Measurements from ENCODE around the gene XRCC4. TPM values are rescaled to one million over a fixed set of nuclear protein-coding genes. Genes with fewer than 3 reads are reported as not detected.

XRCC4 gene
- polyA plus RNA-seq, 1 donor from 2014 or later = 8.4 TPM

DNA sequence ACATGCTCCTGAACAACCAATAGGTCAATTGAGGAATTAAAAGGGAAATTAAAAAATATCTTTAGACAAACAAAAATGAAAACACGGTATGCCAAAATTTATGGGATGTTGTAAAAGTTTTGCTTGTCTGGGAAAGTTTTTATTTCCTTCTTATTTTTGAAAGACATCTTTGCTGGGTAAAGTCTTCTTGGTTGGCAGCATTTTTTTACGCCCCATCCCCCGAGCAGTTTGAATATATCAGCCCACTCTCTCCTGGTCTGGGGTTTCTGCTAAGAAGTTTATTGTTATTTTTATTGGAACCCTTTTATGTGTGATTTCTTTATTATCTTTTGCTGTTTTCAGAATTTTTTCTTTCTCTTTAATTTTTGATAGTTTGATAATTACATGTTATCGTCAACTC lies 16.3 kb downstream of the XRCC4 start:
- no peak overlapping the region for H3K27ac Mint-ChIP-seq
- no peak overlapping the region for H3K4me3 Mint-ChIP-seq
- H3K9me3 Mint-ChIP-seq = peaks cover 6 to 21% (median 13%) of the 10 kb centered on the region in 3 donors
- H3K4me1 Mint-ChIP-seq = peaks cover 5 to 13% (median 11%) of the 10 kb centered on the region in 3 donors
- H3K27me3 Mint-ChIP-seq = no peaks in the 10 kb centered on the region
- H3K36me3 Mint-ChIP-seq = peaks cover 7% of the 10 kb centered on the region

DNA sequence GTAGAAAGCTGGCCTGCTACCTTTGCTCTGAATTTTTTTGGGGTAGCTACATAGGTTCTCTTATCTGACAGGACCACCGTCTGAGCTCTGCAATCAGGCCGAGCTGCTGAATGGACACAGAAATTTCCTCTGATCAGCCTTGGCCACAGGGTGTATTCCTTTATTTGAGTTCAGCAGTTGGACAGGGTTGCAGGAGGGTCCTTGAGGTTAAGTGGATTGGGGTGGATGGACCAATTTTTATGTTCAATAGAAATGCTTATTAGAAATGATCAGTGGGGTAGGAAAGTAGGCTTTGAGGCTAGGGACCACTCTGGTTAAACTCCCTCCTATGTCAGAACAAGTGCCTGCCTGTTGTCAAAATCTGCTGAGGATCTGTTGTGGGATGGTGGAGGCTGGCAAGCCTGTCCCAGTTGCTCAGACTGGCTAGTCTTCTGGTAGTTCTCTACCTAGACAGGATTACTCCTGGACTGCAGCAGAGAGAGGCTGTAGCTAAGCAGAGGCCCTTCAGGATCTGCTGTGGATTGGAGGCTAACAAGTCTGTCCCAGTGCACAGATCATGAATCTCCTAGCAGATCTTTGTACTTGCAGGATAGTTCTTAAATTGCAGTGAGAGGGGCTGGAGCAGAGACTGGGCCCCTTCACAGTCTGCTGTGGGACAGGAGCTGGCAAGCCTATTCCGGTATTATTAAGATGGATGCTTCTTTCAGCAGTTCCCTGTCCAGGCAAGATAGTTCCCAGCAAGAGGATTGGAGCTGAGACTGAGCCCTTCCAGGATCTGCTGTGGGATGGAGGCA lies 18.0 kb downstream of the XRCC4 start:
- H3K9me3 Mint-ChIP-seq = peaks cover 6 to 20% (median 13%) of the 10 kb centered on the region in 3 donors
- H3K4me3 Mint-ChIP-seq = no peak overlapping the region
- peaks cover 5 to 13% (median 11%) of the 10 kb centered on the region in 3 donors for H3K4me1 Mint-ChIP-seq
- H3K36me3 Mint-ChIP-seq = peaks cover 7% of the 10 kb centered on the region
- H3K27ac Mint-ChIP-seq = no peak overlapping the region
- H3K27me3 Mint-ChIP-seq = no peaks in the 10 kb centered on the region

DNA sequence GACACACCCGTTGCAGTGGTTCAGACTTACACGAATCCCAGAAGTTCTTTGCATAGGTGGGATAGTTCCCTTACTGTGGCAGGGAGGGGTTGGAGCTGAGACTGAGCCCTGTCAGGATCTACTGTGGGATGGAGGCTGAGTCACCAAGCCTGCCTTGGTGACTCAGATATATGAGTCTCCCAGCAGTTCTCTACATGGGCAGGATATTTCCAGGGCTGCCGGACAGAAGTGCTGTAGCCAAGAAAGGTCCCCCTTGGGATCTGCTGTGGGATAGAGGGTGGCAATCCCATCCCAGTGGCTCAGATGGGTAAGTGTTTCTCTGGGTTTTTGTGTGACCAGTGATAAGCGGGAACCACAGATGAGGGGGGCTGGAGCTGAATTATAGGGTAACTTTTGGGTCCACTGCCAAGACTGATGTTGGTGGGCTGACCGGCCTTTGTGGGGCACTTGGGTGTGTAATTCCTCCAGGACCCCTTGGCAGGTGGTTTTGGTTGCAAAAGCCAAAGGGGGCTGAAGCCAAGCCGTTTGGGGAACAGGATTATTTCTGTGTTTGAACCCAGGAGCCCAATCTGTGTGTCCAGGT lies 18.7 kb downstream of the XRCC4 start:
- no peak overlapping the region for H3K27ac Mint-ChIP-seq
- H3K9me3 Mint-ChIP-seq = peaks cover 6 to 17% (median 13%) of the 10 kb centered on the region in 3 donors
- peaks cover 5 to 13% (median 11%) of the 10 kb centered on the region in 3 donors for H3K4me1 Mint-ChIP-seq
- no peak overlapping the region for H3K4me3 Mint-ChIP-seq
- H3K36me3 Mint-ChIP-seq = peaks cover 7% of the 10 kb centered on the region
- no peaks in the 10 kb centered on the region for H3K27me3 Mint-ChIP-seq

DNA sequence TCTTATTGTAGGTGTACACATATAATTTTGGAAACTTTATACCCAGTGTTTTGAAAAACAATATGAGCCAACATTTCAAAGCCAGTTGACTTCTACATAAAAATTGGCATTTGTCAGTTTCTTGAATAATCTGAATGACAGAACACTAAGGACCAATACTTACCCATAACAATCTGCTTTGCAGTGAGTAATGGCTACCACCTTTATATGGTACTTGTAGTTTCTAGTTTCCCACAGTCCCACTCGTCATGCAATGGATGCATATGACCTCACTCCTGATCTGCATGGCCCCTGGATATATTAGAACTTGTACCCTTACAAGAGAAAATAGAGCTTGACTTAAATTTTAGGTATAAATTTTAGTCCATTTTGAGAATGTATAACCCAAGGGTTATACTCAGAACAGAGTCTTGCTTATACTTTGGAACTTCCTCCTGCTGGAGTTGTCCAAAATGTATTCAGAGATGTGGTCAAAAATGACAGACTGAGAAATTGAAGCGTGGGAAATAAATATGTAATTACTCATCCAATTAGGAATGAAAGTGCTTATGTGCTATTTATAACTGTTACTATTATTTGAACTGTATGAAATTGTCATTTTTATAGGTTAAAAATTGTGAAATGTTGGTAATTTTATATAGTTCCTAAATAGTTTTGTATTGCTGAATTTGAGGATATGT lies 19.5 kb downstream of the XRCC4 start:
- peaks cover 5 to 12% (median 11%) of the 10 kb centered on the region in 3 donors for H3K4me1 Mint-ChIP-seq
- H3K9me3 Mint-ChIP-seq = peaks cover 6 to 17% (median 12%) of the 10 kb centered on the region in 3 donors
- H3K27me3 Mint-ChIP-seq = no peaks in the 10 kb centered on the region
- H3K36me3 Mint-ChIP-seq = peaks cover 5% of the 10 kb centered on the region
- H3K27ac Mint-ChIP-seq = no peak overlapping the region
- H3K4me3 Mint-ChIP-seq = no peak overlapping the region

DNA sequence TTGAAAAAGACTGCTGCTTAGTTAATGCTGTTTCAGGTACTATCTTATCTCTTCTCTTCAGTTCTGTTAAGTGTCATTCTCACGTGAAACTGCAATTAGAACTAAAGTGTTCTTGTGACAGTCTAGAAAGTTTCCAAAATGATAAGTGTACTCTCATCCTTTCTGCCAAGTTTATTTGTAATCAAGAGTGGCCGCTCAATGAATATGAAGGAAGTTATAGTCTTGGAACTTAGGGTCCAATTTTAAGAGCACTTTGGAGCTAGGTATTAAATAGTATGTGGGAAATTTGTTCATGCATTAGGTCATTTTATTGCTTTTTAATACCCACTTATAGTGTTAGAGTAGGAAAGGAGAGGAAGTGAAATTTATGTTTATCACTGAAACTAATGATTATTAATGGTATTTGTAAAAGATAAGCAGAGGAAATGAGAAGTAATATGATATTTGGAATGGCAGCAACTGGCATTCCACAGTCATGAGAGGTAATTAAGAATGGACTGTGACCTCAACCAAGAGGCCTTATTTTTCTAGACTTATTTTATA lies 20.4 kb downstream of the XRCC4 start:
- Mint-ChIP-seq H3K4me1 (peaks cover 0 to 6% (median 4%) of the 10 kb centered on the region in 3 donors), H3K36me3 (peaks cover 5% of the 10 kb centered on the region), H3K27me3 (no peaks in the 10 kb centered on the region), H3K9me3 (peaks cover 6 to 13% (median 9%) of the 10 kb centered on the region in 3 donors), H3K27ac (no peak overlapping the region), H3K4me3 (no peak overlapping the region)

DNA sequence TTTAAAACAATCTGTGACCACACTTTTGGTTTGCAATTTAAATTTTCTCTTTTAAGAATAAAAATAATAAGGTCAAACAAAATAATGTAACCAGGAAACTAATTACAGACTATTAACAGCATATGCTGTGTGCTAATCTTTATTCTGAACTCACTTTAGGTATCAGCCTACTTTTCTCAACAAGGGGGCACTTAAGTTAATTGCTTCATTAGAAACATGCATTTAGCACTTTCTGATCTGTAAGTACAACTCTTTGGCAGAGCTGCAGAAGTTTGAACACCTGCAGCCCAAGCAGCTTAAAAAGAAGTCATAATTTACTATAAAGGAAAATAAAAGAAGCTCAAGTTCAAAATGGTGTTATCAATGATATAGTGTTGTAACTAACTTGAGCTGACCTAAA lies 21.7 kb downstream of the XRCC4 start:
- Mint-ChIP-seq H3K27me3 (no peaks in the 10 kb centered on the region), H3K4me1 (peaks cover 0 to 4% (median 4%) of the 10 kb centered on the region in 3 donors)

DNA sequence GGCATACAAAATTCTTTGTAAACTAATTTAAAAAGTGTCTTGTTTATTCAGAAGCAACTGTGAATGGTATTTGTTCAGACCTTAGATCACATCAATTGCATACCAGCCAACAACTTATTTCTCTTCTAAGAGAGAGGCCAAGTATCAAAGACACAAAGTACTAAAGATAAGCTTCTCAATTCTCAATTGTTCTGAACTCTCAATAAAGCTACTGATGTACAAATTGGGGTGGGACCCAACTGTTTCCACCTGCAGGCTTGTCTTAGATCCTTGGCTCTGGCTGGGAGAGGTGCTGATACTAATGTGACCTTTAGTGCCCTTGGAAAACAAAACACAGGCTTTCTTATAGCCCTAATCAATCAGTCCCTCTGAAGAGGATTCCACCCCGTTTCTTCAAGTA lies 22.1 kb downstream of the XRCC4 start:
- H3K4me1 Mint-ChIP-seq = peaks cover 0 to 4% (median 4%) of the 10 kb centered on the region in 3 donors
- H3K4me3 Mint-ChIP-seq = no peak overlapping the region
- peaks cover 0 to 2% (median 0%) of the 10 kb centered on the region in 3 donors for H3K9me3 Mint-ChIP-seq
- peaks cover 2% of the 10 kb centered on the region for H3K36me3 Mint-ChIP-seq
- no peak overlapping the region for H3K27ac Mint-ChIP-seq
- no peaks in the 10 kb centered on the region for H3K27me3 Mint-ChIP-seq

More for the DNA sequence above, 21.7 kb downstream of the XRCC4 start:
- Mint-ChIP-seq H3K4me3 (no peak overlapping the region), H3K27ac (no peak overlapping the region), H3K9me3 (peaks cover 0 to 3% (median under 1%) of the 10 kb centered on the region in 3 donors), H3K36me3 (peaks cover 3% of the 10 kb centered on the region)

DNA sequence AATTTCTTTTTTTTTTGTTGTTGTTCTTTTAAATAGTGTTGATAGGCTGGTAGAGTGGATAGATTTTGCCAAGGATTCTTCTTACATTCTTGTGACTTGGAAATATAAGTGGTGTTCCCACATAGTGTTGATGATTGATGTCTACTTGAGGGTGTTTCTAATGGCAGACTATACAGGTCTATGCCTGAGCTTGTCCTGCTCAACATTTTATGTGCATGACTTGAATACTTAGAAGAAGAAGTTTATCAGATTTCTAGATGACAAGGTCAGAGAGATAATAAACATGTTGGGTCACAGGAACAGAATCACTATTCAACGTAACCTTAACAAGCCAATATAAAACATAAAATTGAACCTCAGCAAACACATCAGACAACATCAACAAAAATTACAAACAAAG lies 24.2 kb downstream of the XRCC4 start:
- Mint-ChIP-seq H3K4me3 (peak overlapping the region in 1 of 4 donors; percentile 13), H3K27me3 (no peaks in the 10 kb centered on the region), H3K9me3 (no peaks in the 10 kb centered on the region), H3K36me3 (peaks cover 2% of the 10 kb centered on the region), H3K4me1 (peaks cover 0 to 4% (median 4%) of the 10 kb centered on the region in 3 donors), H3K27ac (no peak overlapping the region)

DNA sequence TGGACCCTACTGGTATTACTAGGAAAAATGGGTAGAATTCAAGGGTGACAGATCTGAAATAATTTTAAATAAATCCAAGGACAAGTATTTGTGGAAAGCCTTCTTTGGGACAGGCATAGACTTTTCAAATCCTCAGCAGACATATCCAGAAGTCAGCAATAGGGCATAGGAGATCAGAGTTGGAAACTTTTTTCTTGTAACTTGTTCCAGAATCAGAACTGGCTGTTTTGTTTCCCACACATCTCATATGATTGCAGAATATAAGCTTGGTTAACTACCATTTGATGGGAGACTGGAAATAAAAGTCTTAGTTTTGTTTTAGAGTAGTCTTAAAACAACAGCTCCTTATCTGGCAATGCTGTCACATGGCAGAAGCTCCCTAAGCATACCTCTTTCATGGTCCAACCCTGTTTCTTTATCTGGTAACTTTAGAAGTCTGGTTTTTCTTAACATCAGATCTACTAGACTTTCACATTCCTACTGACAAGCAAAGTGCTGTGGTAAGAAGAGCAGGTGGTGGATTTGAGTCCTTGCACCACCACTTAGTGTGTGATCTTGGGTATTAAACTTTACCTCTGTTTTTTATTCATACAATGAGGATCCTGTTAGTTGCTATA lies 25.1 kb downstream of the XRCC4 start:
- Mint-ChIP-seq H3K36me3 (peaks cover 2% of the 10 kb centered on the region), H3K4me1 (peaks cover 0 to 4% (median 4%) of the 10 kb centered on the region in 3 donors), H3K9me3 (no peaks in the 10 kb centered on the region), H3K27me3 (no peaks in the 10 kb centered on the region), H3K4me3 (no peak overlapping the region), H3K27ac (no peak overlapping the region)

DNA sequence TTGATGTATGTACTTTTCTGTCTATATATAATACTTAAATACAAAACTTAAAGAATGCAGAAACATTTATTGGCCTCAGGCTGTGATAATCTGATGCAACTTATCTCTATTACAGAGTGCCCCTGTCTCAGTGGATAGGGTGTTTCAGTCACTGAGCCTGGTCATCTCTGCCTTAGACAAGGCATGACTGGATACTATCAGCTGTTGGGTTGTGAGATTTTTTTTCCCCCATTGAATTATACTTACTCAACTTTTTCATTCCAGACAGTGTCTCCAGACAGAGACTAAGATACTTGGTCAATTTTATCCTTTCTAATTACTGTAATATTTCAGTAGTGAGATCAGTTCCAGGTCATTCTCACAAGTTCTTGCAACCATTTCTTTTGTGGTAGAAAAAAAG lies 26.7 kb downstream of the XRCC4 start:
- Mint-ChIP-seq H3K9me3 (no peaks in the 10 kb centered on the region), H3K4me3 (no peak overlapping the region), H3K27ac (no peak overlapping the region), H3K36me3 (peaks cover 2% of the 10 kb centered on the region), H3K27me3 (no peaks in the 10 kb centered on the region), H3K4me1 (no peaks in the 10 kb centered on the region)

DNA sequence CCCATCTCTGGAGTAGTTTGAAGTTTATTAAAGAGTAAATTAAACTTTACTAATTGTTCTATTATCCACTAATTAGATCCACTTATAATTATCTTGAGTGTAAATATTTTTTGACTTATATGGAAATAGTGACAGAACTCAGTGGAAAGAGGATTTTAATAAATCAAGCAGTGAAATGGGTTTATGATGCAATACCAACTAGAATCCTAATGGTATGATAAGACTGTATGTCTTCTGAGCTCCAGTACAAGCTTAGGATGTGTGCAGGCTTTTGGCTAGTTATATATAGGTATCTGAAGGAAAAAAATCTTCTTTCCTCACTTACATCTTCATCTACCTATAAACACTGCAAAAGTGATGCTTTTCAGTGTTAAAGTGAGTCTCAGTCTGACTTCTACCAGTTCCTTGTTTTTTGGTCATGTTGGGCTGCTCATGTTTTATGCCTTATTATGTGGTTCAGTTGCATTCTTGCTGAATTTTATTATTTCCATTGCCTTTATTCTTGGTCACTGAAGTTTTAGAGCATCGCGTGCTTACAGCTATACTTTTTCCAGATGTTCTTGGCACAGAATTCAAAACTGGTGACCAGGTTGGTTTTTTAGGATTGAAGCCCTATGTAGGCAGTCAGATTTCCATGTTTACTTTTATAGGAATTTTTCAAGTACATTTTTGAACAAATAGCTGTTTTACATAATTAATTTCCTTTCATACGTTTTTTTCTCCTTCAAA lies 30.5 kb downstream of the XRCC4 start:
- Mint-ChIP-seq H3K36me3 (peaks cover 16% of the 10 kb centered on the region), H3K4me1 (no peaks in the 10 kb centered on the region), H3K27me3 (no peaks in the 10 kb centered on the region), H3K9me3 (peaks cover 2 to 9% (median 4%) of the 10 kb centered on the region in 3 donors), H3K27ac (no peak overlapping the region), H3K4me3 (no peak overlapping the region)

DNA sequence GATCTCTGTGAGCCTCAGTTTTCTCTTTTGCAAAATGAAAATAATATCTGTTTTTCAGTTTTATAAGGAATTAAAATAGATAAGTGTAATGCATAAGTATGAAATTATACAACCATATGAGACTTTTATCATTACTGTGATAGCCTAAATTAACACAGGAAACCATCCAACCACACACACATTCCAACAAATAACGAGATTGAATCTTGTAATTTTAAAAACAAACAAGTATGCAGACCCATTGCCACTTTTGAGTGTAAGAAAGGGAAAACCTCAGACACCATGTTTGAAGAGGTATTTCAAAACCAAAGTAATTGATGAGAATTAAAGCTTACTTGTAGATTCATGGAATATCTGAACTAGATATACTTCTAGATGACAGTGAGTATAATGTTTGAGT lies 32.0 kb downstream of the XRCC4 start:
- no peaks in the 10 kb centered on the region for H3K27me3 Mint-ChIP-seq
- no peak overlapping the region for H3K27ac Mint-ChIP-seq
- no peak overlapping the region for H3K4me3 Mint-ChIP-seq
- H3K36me3 Mint-ChIP-seq = peaks cover 20% of the 10 kb centered on the region
- peaks cover 6 to 16% (median 6%) of the 10 kb centered on the region in 3 donors for H3K9me3 Mint-ChIP-seq
- no peaks in the 10 kb centered on the region for H3K4me1 Mint-ChIP-seq

DNA sequence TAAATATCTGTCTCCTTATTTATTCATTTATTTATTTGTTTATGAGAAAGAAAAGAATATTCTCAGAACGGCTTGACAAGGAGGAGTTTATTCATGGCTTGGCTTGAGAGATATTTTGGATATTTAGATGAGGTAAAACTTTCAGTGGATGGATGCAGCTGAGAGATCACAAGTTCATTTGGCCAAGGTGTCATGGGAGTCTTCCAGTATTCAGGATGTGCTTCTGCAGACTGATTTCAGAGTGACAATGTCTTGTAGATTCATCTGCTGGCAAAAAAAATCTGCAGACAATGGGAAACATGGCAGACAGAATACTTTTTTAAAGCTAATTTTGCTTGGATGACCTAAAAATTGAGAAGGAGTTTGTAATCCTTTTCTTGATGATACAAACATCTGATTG lies 38.5 kb downstream of the XRCC4 start:
- Mint-ChIP-seq H3K9me3 (peaks cover 6 to 26% (median 9%) of the 10 kb centered on the region in 3 donors), H3K27me3 (no peaks in the 10 kb centered on the region), H3K27ac (no peak overlapping the region), H3K36me3 (peaks cover 27% of the 10 kb centered on the region), H3K4me3 (no peak overlapping the region), H3K4me1 (no peaks in the 10 kb centered on the region)

DNA sequence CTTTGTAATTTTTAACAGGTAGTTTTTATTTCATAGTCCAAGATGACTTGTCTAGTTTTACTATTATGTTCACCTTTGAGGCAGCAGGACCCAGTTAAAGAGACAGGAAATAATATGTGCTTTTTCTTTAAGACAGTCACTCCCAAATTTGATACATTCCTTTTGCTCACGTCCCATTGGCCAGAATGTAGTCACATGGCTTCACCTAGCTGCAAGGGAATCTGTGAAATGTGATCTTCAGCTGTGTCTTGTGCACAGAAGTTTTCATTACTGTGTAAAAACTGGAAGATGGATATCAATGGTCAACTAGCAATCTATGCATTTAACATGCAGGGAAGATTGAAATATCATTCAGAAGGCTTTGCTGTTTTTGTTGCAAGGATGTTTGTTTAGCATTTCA lies 41.1 kb downstream of the XRCC4 start:
- Mint-ChIP-seq H3K4me3 (no peak overlapping the region), H3K27me3 (no peaks in the 10 kb centered on the region), H3K4me1 (no peaks in the 10 kb centered on the region), H3K36me3 (peaks cover 15% of the 10 kb centered on the region), H3K27ac (no peak overlapping the region), H3K9me3 (peaks cover 0 to 13% (median 4%) of the 10 kb centered on the region in 3 donors)

Measured in IgD-negative memory B cell (primary cell).